T-cell (primary cell): Measurements from ENCODE around the gene PACRGL. TPM values are rescaled to one million over a fixed set of nuclear protein-coding genes. Genes with fewer than 3 reads are reported as not detected.

Source experiments
- ATAC-seq, 4 experiments: fragments of 200-7000 bp in 3 of 4; fragments of 150-1000 bp in 1 of 4; cut with Tn5 transposase; replicated peaks in 1 of 4; 1 replicate in 3 of 4; 2 replicates in 1 of 4; pipeline ENCODE4 v1.10.0; 2021; ENCODE audit warnings: moderate library complexity in 3 of 4, mild to moderate bottlenecking in 2 of 4, moderate number of reproducible peaks in 1 of 4
- CTCF ChIA-PET, 2 donors: fragments of 300-600 bp; sonication (Branson Sonifier 250); formaldehyde crosslinking; loops; one replicate each; lab custom pipeline; 2022; ENCODE audit warnings: antibody characterized with exemption in 2 of 2; lab: Charles Lee
- POLR2A ChIA-PET, 2 donors: fragments of 300-600 bp; sonication (Branson Sonifier 250); formaldehyde crosslinking; loops; one replicate each; lab custom pipeline; 2022; ENCODE audit warnings: antibody characterized with exemption in 2 of 2; lab: Charles Lee
- DNase-seq, 35 experiments: peaks; one replicate each; pipeline versions ENCODE4 v3.0.0 to v3.0.0-alpha.2; 2013 to 2023
- H3K27ac ChIP-seq: one replicate; pipeline ENCODE4 v1.5.1; 2013; ENCODE audit warnings: low read length
- H3K27me3 ChIP-seq, 2 experiments: replicated peaks in 1 of 2; 1 replicate in 1 of 2; 2 replicates in 1 of 2; pipeline versions ENCODE4 v1.6.1 to v1.7.0; 2013; ENCODE audit warnings: low read length in 1 of 2, mixed read lengths in 1 of 2; ENCODE audit not compliant: control insufficient read depth in 2 of 2, insufficient read depth in 2 of 2; ENCODE audit errors: extremely low read depth in 1 of 2
- H3K36me3 ChIP-seq, 2 donors: 1 replicate in 1 of 2; 2 replicates in 1 of 2; pipeline versions ENCODE4 v1.6.1 to v1.7.0; 2013; ENCODE audit warnings: low read length in 1 of 2; ENCODE audit not compliant: control insufficient read depth in 2 of 2, insufficient read depth in 1 of 2; ENCODE audit errors: extremely low read depth in 1 of 2
- H3K4me1 ChIP-seq, 2 experiments: 1 replicate in 1 of 2; 2 replicates in 1 of 2; pipeline versions ENCODE4 v1.6.1 to v1.7.0; 2013; ENCODE audit warnings: low read length in 2 of 2, mixed read lengths in 1 of 2; ENCODE audit not compliant: insufficient read depth in 2 of 2, control insufficient read depth in 1 of 2; ENCODE audit errors: extremely low read depth in 1 of 2
- H3K4me3 ChIP-seq, 2 donors: 1 replicate in 1 of 2; 2 replicates in 1 of 2; pipeline versions ENCODE4 v1.5.1 to v1.7.0; 2013; ENCODE audit warnings: mild to moderate bottlenecking in 2 of 2, low read length in 1 of 2, moderate library complexity in 1 of 2; ENCODE audit not compliant: control insufficient read depth in 1 of 2; ENCODE audit errors: extremely low read depth in 1 of 2
- H3K9me3 ChIP-seq: 2 replicates; pipeline ENCODE4 v1.7.0; 2013
- H3K27ac Mint-ChIP-seq, 2 donors: one replicate each; pipeline ENCODE4 v1.8.0; 2020 to 2021; ENCODE audit warnings: mild to moderate bottlenecking in 2 of 2, mixed read lengths in 2 of 2
- H3K27me3 Mint-ChIP-seq, 2 donors: one replicate each; pipeline ENCODE4 v1.8.0; 2021 to 2022; ENCODE audit warnings: mixed read lengths in 2 of 2
- H3K36me3 Mint-ChIP-seq: one replicate; pipeline ENCODE4 v1.8.0; 2021; ENCODE audit warnings: mixed read lengths
- H3K4me1 Mint-ChIP-seq, 3 donors: one replicate each; pipeline ENCODE4 v1.8.0; 2020 to 2022; ENCODE audit warnings: mixed read lengths in 3 of 3, mild to moderate bottlenecking in 1 of 3
- H3K4me3 Mint-ChIP-seq, 3 donors: one replicate each; pipeline ENCODE4 v1.8.0; 2020 to 2022; ENCODE audit warnings: mild to moderate bottlenecking in 3 of 3, mixed read lengths in 3 of 3, moderate library complexity in 3 of 3
- H3K9me3 Mint-ChIP-seq, 3 donors: one replicate each; pipeline ENCODE4 v1.8.0; 2020 to 2022; ENCODE audit warnings: mixed read lengths in 3 of 3
- WGBS: methylation state at CpG from one replicate; pipeline ENCODE4 v1.1.5; 2013; ENCODE audit warnings: missing lambda C conversion rate; ENCODE audit not compliant: insufficient coverage; 5-methylcytosine and 5-hydroxymethylcytosine counted together
- total RNA-seq, 35 experiments: library from RNA in 6 of 35; stranded (reverse) in 6 of 35; fragments of 120-200 nt in 1 of 35; gene quantifications; one replicate each; pipeline versions ENCODE4 v1.2.1 to v1.2.4 and lab custom pipeline; 2013 to 2026

PACRGL gene
- total RNA-seq, 5 donors from 2014 or later (not counting 1 experiment from before 2014, with no cell fraction given), result 11.6 to 15.1 (median 13.4) TPM

DNA sequence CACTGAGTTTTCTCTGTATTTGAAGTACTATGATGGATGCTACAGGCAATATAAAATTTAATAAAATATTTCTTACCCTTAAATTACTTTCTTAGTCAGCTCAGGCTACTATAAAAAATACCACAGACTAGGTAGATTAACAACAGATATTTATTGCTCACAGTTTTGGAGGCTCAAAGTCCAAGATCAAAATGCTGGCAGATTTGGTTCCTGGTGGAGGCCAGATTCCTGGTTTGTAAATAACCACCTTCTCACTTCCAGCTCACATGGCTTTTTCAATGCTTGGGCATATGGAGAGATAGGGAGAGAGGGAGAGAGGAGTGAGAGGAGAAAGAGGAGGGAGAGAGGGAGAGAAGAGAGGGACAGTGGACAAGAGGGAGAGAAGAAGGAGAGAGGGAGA, 24.5 kb upstream of the PACRGL start:
- peaks cover 36 to 38% of the 10 kb centered on the region in 2 donors for H3K27me3 Mint-ChIP-seq
- no peaks in the 10 kb centered on the region for H3K4me1 Mint-ChIP-seq
- Histone ChIP-seq H3K4me3 (no peak overlapping the region), H3K4me1 (no peaks in the 10 kb centered on the region), H3K9me3 (no peaks in the 10 kb centered on the region), H3K27ac (no peak overlapping the region), H3K36me3 (no peaks in the 10 kb centered on the region), H3K27me3 (no peaks in the 10 kb centered on the region)
- H3K36me3 Mint-ChIP-seq, result no peaks in the 10 kb centered on the region
- no peaks in the 10 kb centered on the region for H3K9me3 Mint-ChIP-seq
- no peak for DNase-seq
- H3K4me3 Mint-ChIP-seq, result no peak overlapping the region
- ChIA-PET CTCF (no interaction called here), POLR2A (no interaction called here)
- no peak overlapping the region for H3K27ac Mint-ChIP-seq
- ATAC-seq, result no peak

GRCh38 chr4:20676501-20677197, 23.6 kb upstream of the PACRGL start:
- H3K9me3 Mint-ChIP-seq, result no peaks in the 10 kb centered on the region
- no peak for DNase-seq
- ATAC-seq, result no peak
- no peak overlapping the region for H3K4me3 Mint-ChIP-seq
- Histone ChIP-seq H3K27me3 (no peaks in the 10 kb centered on the region), H3K4me1 (no peaks in the 10 kb centered on the region), H3K4me3 (no peak overlapping the region), H3K36me3 (no peaks in the 10 kb centered on the region), H3K9me3 (no peaks in the 10 kb centered on the region), H3K27ac (no peak overlapping the region)
- WGBS, result 89% methylated on average over 5 of the region's 8 CpGs
- H3K27me3 Mint-ChIP-seq, result peaks cover 39 to 42% of the 10 kb centered on the region in 2 donors
- H3K36me3 Mint-ChIP-seq, result no peaks in the 10 kb centered on the region
- CTCF ChIA-PET, result no interaction called here
- POLR2A ChIA-PET, result no interaction called here
- H3K27ac Mint-ChIP-seq, result no peak overlapping the region
- H3K4me1 Mint-ChIP-seq, result no peaks in the 10 kb centered on the region

GRCh38 chr4:20678400-20678799, 21.9 kb upstream of the PACRGL start:
- Mint-ChIP-seq H3K27ac (no peak overlapping the region), H3K4me1 (no peaks in the 10 kb centered on the region), H3K4me3 (no peak overlapping the region), H3K9me3 (no peaks in the 10 kb centered on the region), H3K36me3 (no peaks in the 10 kb centered on the region), H3K27me3 (peaks cover 36 to 40% of the 10 kb centered on the region in 2 donors)
- POLR2A ChIA-PET, result no interaction called here
- Histone ChIP-seq H3K36me3 (no peaks in the 10 kb centered on the region), H3K27me3 (peaks cover 0 to 3% of the 10 kb centered on the region in 2 experiments), H3K9me3 (no peaks in the 10 kb centered on the region), H3K4me3 (no peak overlapping the region), H3K27ac (no peak overlapping the region), H3K4me1 (no peaks in the 10 kb centered on the region)
- whole genome bisulfite sequencing, result 75% methylated on average over 1 of the region's 3 CpGs
- no peak for ATAC-seq
- DNase-seq, result no peak
- CTCF ChIA-PET, result interaction anchor here in 1 of 2 donors (0.7 kb wide), 1 partner anchor 49 kb away, joined by 3 read pairs; no protein-coding TSS in a partner anchor

- DNase-seq, result no peak
- H3K27me3 Mint-ChIP-seq, result peaks cover 28 to 36% of the 10 kb centered on the region in 2 donors
- POLR2A ChIA-PET, result no interaction called here
- Histone ChIP-seq H3K4me1 (no peaks in the 10 kb centered on the region), H3K9me3 (no peaks in the 10 kb centered on the region), H3K27me3 (peaks cover 0 to 3% of the 10 kb centered on the region in 2 experiments), H3K4me3 (no peak overlapping the region), H3K27ac (no peak overlapping the region), H3K36me3 (no peaks in the 10 kb centered on the region)
- H3K27ac Mint-ChIP-seq, result no peak overlapping the region
- CTCF ChIA-PET, result no interaction called here
- H3K4me1 Mint-ChIP-seq, result no peaks in the 10 kb centered on the region
- no CpG with 5 or more reads among the region's 1 CpG for WGBS
- ATAC-seq, result no peak
- no peaks in the 10 kb centered on the region for H3K9me3 Mint-ChIP-seq
- H3K4me3 Mint-ChIP-seq, result no peak overlapping the region
- H3K36me3 Mint-ChIP-seq, result no peaks in the 10 kb centered on the region
Observed at GRCh38 chr4:20679951-20680350, 20.3 kb upstream of the PACRGL start.

- Mint-ChIP-seq H3K27ac (no peak overlapping the region), H3K9me3 (no peaks in the 10 kb centered on the region), H3K36me3 (no peaks in the 10 kb centered on the region), H3K27me3 (peaks cover 26 to 34% of the 10 kb centered on the region in 2 donors), H3K4me3 (no peak overlapping the region), H3K4me1 (no peaks in the 10 kb centered on the region)
- no peaks in the 10 kb centered on the region for H3K9me3 ChIP-seq
- no peaks in the 10 kb centered on the region for H3K4me1 ChIP-seq
- DNase-seq (no peak), ATAC-seq (no peak)
- no peak overlapping the region for H3K4me3 ChIP-seq
- H3K27ac ChIP-seq, result no peak overlapping the region
- H3K27me3 ChIP-seq, result peaks cover 0 to 3% of the 10 kb centered on the region in 2 experiments
- CTCF ChIA-PET, result no interaction called here
- no peaks in the 10 kb centered on the region for H3K36me3 ChIP-seq
- WGBS, result 67% methylated on average over 1 of the region's 1 CpG
- POLR2A ChIA-PET, result no interaction called here
Observed at GRCh38 chr4:20680736-20681135, 19.5 kb upstream of the PACRGL start.

- no peak overlapping the region for H3K4me3 Mint-ChIP-seq
- DNase-seq (no peak), ATAC-seq (no peak)
- H3K27ac Mint-ChIP-seq, result no peak overlapping the region
- POLR2A ChIA-PET, result no interaction called here
- CTCF ChIA-PET, result no interaction called here
- no peaks in the 10 kb centered on the region for H3K9me3 Mint-ChIP-seq
- H3K9me3 ChIP-seq, result no peaks in the 10 kb centered on the region
- no peak overlapping the region for H3K27ac ChIP-seq
- H3K27me3 Mint-ChIP-seq, result peaks cover 22 to 28% of the 10 kb centered on the region in 2 donors
- H3K4me1 Mint-ChIP-seq, result no peaks in the 10 kb centered on the region
- WGBS, result 100% methylated on average over 1 of the region's 1 CpG
- no peaks in the 10 kb centered on the region for H3K36me3 ChIP-seq
- no peak overlapping the region for H3K4me3 ChIP-seq
- no peaks in the 10 kb centered on the region for H3K36me3 Mint-ChIP-seq
- peaks cover 0 to 3% of the 10 kb centered on the region in 2 experiments for H3K27me3 ChIP-seq
- no peaks in the 10 kb centered on the region for H3K4me1 ChIP-seq
Observed at GRCh38 chr4:20681271-20681670, 19.0 kb upstream of the PACRGL start.
